Fibroblast of lung (primary cell): Measurements from ENCODE around the gene TRIAP1. TPM values are rescaled to one million over a fixed set of nuclear protein-coding genes. Genes with fewer than 3 reads are reported as not detected.

Experiments
- DNase-seq, 2 donors: peaks; one replicate each; pipeline versions ENCODE4 v3.0.0 to v3.0.0-alpha.2; 2010; ENCODE audit warnings: low read depth in 2 of 2
- H2AFZ ChIP-seq: 2 replicates; pipeline ENCODE4 v1.5.1; 2012; ENCODE audit warnings: low read length, control low read depth, inconsistent platforms
- H3K27ac ChIP-seq: 2 replicates; pipeline ENCODE4 v1.5.1; 2011; ENCODE audit warnings: low read length, control low read depth; ENCODE audit not compliant: insufficient read depth
- H3K27me3 ChIP-seq: 2 replicates; pipeline ENCODE4 v1.5.1; 2011; ENCODE audit warnings: mild to moderate bottlenecking, low read length; ENCODE audit not compliant: control insufficient read depth, insufficient read depth
- H3K36me3 ChIP-seq: 2 replicates; pipeline ENCODE4 v1.5.1; 2011; ENCODE audit warnings: low read length; ENCODE audit not compliant: control insufficient read depth, insufficient read depth
- H3K4me1 ChIP-seq: 2 replicates; pipeline ENCODE4 v1.5.1; 2011; ENCODE audit warnings: low read length; ENCODE audit not compliant: control insufficient read depth, insufficient read depth; ENCODE audit errors: extremely low read depth
- H3K4me2 ChIP-seq: 2 replicates; pipeline ENCODE4 v1.5.1; 2011; ENCODE audit warnings: low read length, control low read depth; ENCODE audit not compliant: insufficient read depth; ENCODE audit errors: extremely low read depth
- H3K4me3 ChIP-seq, 4 experiments: fragments of 200-600 bp in 1 of 4; sonication (generic) in 1 of 4; replicated peaks in 1 of 4; 2 replicates each; pipeline ENCODE4 v1.5.1; 2011 to 2016; ENCODE audit warnings: low read length in 4 of 4, low read depth in 3 of 4, mild to moderate bottlenecking in 3 of 4, control low read depth in 2 of 4, inconsistent platforms in 1 of 4, mixed read lengths in 1 of 4; ENCODE audit not compliant: insufficient read depth in 1 of 4; ENCODE audit errors: control extremely low read depth in 1 of 4
- H3K79me2 ChIP-seq: 2 replicates; pipeline ENCODE4 v1.5.1; 2012; ENCODE audit warnings: mild to moderate bottlenecking, low read length, inconsistent platforms; ENCODE audit not compliant: control insufficient read depth, insufficient read depth
- H3K9ac ChIP-seq: 2 replicates; pipeline ENCODE4 v1.5.1; 2011; ENCODE audit warnings: mild to moderate bottlenecking, low read length, control low read depth; ENCODE audit not compliant: insufficient read depth
- H3K9me3 ChIP-seq: 2 replicates; pipeline ENCODE4 v1.5.1; 2012; ENCODE audit warnings: low read depth, low read length; ENCODE audit not compliant: control insufficient read depth, insufficient read depth
- H4K20me1 ChIP-seq: 2 replicates; pipeline ENCODE4 v1.5.1; 2011; ENCODE audit warnings: low read length; ENCODE audit not compliant: control insufficient read depth, insufficient read depth; ENCODE audit errors: extremely low read depth
- EZH2 ChIP-seq: IDR thresholded peaks from 2 replicates; pipeline ENCODE4 v1.5.1; 2012; ENCODE audit warnings: low read length, control low read depth, mild to moderate bottlenecking; ENCODE audit errors: missing control alignments
- polyA plus RNA-seq, 2 donors: library from polyadenylated mRNA; depleted of rRNA in 1 of 2; stranded (reverse) in 1 of 2; unstranded in 1 of 2; fragments of >200 nt; gene quantifications; 2 replicates each; pipeline ENCODE4 v1.2.1, GENCODE V29; 2011 to 2012; ENCODE audit warnings: missing spikeins in 1 of 2
- total RNA-seq: library from RNA; depleted of rRNA; stranded (reverse); fragments of >200 nt; gene quantifications from 2 replicates; pipeline ENCODE4 v1.2.1, GENCODE V29; 2014
- TF ChIP-seq, protein P1 (sequence below), 2 donors: IDR thresholded peaks in 1 of 2; conservative IDR thresholded peaks in 1 of 2; 1 replicate in 1 of 2; 2 replicates in 1 of 2; pipeline ENCODE4 v1.5.1; 2011 to 2012; ENCODE audit warnings: low read length in 2 of 2, control low read depth in 1 of 2, inconsistent platforms in 1 of 2, low read depth in 1 of 2, mild to moderate bottlenecking in 1 of 2

Gene TRIAP1
- total and polyA plus RNA-seq, 2 donors (not counting 1 experiment from before 2014, with no cell fraction given), result 29.6 to 52.7 TPM

DNA sequence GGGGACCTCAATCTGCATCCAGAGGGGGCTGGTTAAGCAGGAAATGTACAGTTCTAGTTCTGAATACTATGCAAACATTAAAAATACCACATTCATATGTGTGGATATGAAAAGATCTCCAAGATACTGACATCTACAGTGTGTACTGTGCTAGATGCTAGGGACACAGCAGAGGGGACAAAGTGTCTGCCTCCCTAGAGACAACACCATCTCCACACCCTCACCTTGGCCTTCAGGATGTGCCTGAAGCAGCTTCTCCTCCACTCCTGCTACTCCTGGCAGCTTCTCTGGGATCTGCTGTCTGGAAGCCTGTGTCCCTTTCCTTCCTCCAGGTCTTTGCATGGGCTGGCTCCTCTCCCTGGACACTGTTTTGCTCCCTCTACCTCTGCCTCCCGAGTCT is 34.0 kb upstream of the TRIAP1 start:
- Histone ChIP-seq H3K4me3 (no peak overlapping the region), H4K20me1 (no peaks in the 10 kb centered on the region), H3K4me1 (no peaks in the 10 kb centered on the region), H3K9me3 (no peaks in the 10 kb centered on the region), H3K27ac (no peak overlapping the region), H3K79me2 (no peaks in the 10 kb centered on the region), H3K4me2 (no peak overlapping the region), H3K9ac (no peak overlapping the region), H2AFZ (no peak overlapping the region), H3K27me3 (no peaks in the 10 kb centered on the region), H3K36me3 (no peaks in the 10 kb centered on the region)
- TF ChIP-seq, protein P1, sequence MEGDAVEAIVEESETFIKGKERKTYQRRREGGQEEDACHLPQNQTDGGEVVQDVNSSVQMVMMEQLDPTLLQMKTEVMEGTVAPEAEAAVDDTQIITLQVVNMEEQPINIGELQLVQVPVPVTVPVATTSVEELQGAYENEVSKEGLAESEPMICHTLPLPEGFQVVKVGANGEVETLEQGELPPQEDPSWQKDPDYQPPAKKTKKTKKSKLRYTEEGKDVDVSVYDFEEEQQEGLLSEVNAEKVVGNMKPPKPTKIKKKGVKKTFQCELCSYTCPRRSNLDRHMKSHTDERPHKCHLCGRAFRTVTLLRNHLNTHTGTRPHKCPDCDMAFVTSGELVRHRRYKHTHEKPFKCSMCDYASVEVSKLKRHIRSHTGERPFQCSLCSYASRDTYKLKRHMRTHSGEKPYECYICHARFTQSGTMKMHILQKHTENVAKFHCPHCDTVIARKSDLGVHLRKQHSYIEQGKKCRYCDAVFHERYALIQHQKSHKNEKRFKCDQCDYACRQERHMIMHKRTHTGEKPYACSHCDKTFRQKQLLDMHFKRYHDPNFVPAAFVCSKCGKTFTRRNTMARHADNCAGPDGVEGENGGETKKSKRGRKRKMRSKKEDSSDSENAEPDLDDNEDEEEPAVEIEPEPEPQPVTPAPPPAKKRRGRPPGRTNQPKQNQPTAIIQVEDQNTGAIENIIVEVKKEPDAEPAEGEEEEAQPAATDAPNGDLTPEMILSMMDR (conservative IDR thresholded peaks at IDR 0.05 in 1 of 2, IDR thresholded peaks at IDR 0.05 in 1 of 2; ENCODE audit: low read depth in 1 of 2, low read length in 2 of 2), result no peak
- no peak for TF ChIP-seq EZH2
- DNase-seq, result no peak

DNA sequence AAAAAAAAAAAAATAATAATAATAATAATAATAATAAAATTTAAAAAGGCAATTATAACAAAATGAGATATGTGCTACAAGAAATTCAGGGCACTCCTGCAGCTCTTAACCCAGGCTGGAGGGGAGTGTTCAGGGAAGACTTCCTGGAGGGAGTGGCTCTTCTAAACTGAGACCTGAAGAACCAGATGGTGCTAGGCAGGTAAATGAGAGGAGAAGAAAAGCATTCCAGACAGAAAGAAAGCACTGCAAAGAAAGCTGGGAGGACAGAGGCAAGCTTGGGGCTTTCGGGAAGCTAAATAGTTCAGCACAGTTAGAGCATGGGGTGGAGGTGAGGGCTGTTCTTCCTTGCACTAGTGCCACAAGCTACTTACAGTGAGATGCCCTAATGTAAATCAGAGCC is 33.3 kb upstream of the TRIAP1 start:
- Histone ChIP-seq H3K4me2 (no peak overlapping the region), H4K20me1 (no peaks in the 10 kb centered on the region), H3K4me1 (peaks cover 4% of the 10 kb centered on the region), H3K9me3 (no peaks in the 10 kb centered on the region), H3K9ac (no peak overlapping the region), H3K36me3 (no peaks in the 10 kb centered on the region), H2AFZ (no peak overlapping the region), H3K4me3 (no peak overlapping the region), H3K79me2 (no peaks in the 10 kb centered on the region), H3K27me3 (no peaks in the 10 kb centered on the region), H3K27ac (no peak overlapping the region)
- no peak for DNase-seq
- TF ChIP-seq, protein P1 (conservative IDR thresholded peaks at IDR 0.05 in 1 of 2, IDR thresholded peaks at IDR 0.05 in 1 of 2; ENCODE audit: low read depth in 1 of 2, low read length in 2 of 2), result no peak
- no peak for TF ChIP-seq EZH2

DNA sequence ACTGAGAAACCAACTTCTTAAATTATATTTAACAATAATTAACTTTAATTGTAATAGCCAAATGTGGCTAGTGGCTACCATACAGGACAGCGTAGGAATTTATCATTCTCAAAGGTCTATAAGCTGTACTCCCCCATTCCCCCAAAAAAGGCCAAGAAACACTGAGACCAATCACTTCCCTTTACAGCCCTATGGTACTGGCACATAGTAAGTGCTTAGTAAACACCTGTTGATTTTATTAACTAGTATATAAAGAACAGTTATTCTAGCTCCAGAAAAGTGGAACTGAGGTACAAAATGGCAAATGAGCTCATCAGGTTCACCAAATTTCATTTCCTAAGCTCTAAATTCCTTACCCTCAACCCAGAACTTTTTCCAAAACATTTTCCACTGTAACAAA is 29.5 kb upstream of the TRIAP1 start:
- no peaks in the 10 kb centered on the region for H3K27me3 ChIP-seq
- no peaks in the 10 kb centered on the region for H4K20me1 ChIP-seq
- DNase-seq, result no peak
- H3K79me2 ChIP-seq, result no peaks in the 10 kb centered on the region
- no peak overlapping the region for H3K4me3 ChIP-seq
- no peak overlapping the region for H3K9ac ChIP-seq
- peaks cover 4% of the 10 kb centered on the region for H3K4me1 ChIP-seq
- no peaks in the 10 kb centered on the region for H3K36me3 ChIP-seq
- no peak overlapping the region for H3K27ac ChIP-seq
- H2AFZ ChIP-seq, result no peak overlapping the region
- TF ChIP-seq, protein P1 (conservative IDR thresholded peaks at IDR 0.05 in 1 of 2, IDR thresholded peaks at IDR 0.05 in 1 of 2; ENCODE audit: low read depth in 1 of 2, low read length in 2 of 2), result no peak
- TF ChIP-seq EZH2, result no peak
- H3K9me3 ChIP-seq, result no peaks in the 10 kb centered on the region
- H3K4me2 ChIP-seq, result no peak overlapping the region
